Endothelial cell of umbilical vein (primary cell): ENCODE measurements around the gene PFDN4. TPM values are rescaled to one million over a fixed set of nuclear protein-coding genes. Genes with fewer than 3 reads are reported as not detected.

Experiments used
- BruUV-seq: library from RNA; stranded (reverse); fragments of 400-500 nt; replicated peaks from 2 replicates; lab custom pipeline; 2021; lab: Mats Ljungman, UMichigan
- CTCF ChIA-PET: fragments of 300-600, 350-600 bp; sonication (Branson Sonifier 250); formaldehyde crosslinking; loops from one replicate; lab custom pipeline; 2021; ENCODE audit warnings: antibody characterized with exemption, inconsistent platforms; lab: Charles Lee
- POLR2A ChIA-PET: fragments of 300-600, 350-600 bp; sonication (Branson Sonifier 250); formaldehyde crosslinking; loops from one replicate; lab custom pipeline; 2021; ENCODE audit warnings: antibody characterized with exemption, inconsistent platforms; lab: Charles Lee
- DNase-seq: peaks from one replicate; pipeline ENCODE4 v3.0.0-alpha.2; 2011; ENCODE audit warnings: low read depth, low spot score
- FAIRE-seq: peaks from 2 replicates; lab custom pipeline; 2011; peaks lifted over from hg19 to GRCh38; lab: Jason Lieb, UNC
- H2AFZ ChIP-seq: 2 replicates; pipeline ENCODE4 v1.6.0; 2012; ENCODE audit warnings: low read depth, low read length, control low read depth, inconsistent platforms
- H3K27ac ChIP-seq: 2 replicates; pipeline ENCODE4 v1.5.1; 2011; ENCODE audit warnings: low read depth, mild to moderate bottlenecking, control low read depth, low read length, moderate library complexity; ENCODE audit not compliant: insufficient read depth
- H3K27me3 ChIP-seq, 2 experiments: 2 replicates each; pipeline versions ENCODE4 v1.6.0 to v1.6.1; 2011; ENCODE audit warnings: low read length in 2 of 2, mixed read lengths in 1 of 2; ENCODE audit not compliant: control insufficient read depth in 2 of 2, insufficient read depth in 2 of 2
- H3K36me3 ChIP-seq, 2 experiments: 2 replicates in 1 of 2; 3 replicates in 1 of 2; pipeline ENCODE4 v1.5.1; 2011; ENCODE audit warnings: low read length in 2 of 2, mild to moderate bottlenecking in 1 of 2, moderate library complexity in 1 of 2; ENCODE audit not compliant: control insufficient read depth in 2 of 2, insufficient read depth in 2 of 2; ENCODE audit errors: extremely low read depth in 1 of 2
- H3K4me1 ChIP-seq: 3 replicates; pipeline ENCODE4 v1.5.1; 2011; ENCODE audit warnings: mild to moderate bottlenecking, low read length; ENCODE audit not compliant: control insufficient read depth, insufficient read depth; ENCODE audit errors: extremely low read depth
- H3K4me2 ChIP-seq: 2 replicates; pipeline ENCODE4 v1.6.1; 2011; ENCODE audit warnings: low read length, control low read depth, mixed read lengths; ENCODE audit not compliant: insufficient read depth
- H3K4me3 ChIP-seq, 3 experiments: fragments of 200-600 bp in 1 of 3; sonication (generic), shearing (Covaris generic) in 1 of 3; replicated peaks in 1 of 3; 2 replicates each; pipeline ENCODE4 v1.5.1; 2011 to 2016; ENCODE audit warnings: control low read depth in 3 of 3, low read length in 3 of 3, mild to moderate bottlenecking in 2 of 3, inconsistent platforms in 1 of 3, low read depth in 1 of 3, moderate library complexity in 1 of 3; ENCODE audit not compliant: insufficient read depth in 1 of 3
- H3K79me2 ChIP-seq: 2 replicates; pipeline ENCODE4 v1.6.0; 2012; ENCODE audit warnings: low read length, inconsistent platforms; ENCODE audit not compliant: control insufficient read depth, insufficient read depth
- H3K9ac ChIP-seq: replicated peaks from 2 replicates; pipeline ENCODE3; 2011; ENCODE audit warnings: low read length, control low read depth; ENCODE audit not compliant: insufficient read depth; ENCODE audit errors: extremely low read depth
- H3K9me1 ChIP-seq: replicated peaks from 3 replicates; pipeline ENCODE4 v1.6.0; 2011; ENCODE audit warnings: mild to moderate bottlenecking, low read length; ENCODE audit not compliant: control insufficient read depth, insufficient read depth; ENCODE audit errors: extremely low read depth
- H3K9me3 ChIP-seq: replicated peaks from 2 replicates; pipeline ENCODE4 v1.5.1; 2012; ENCODE audit warnings: low read length, inconsistent platforms; ENCODE audit not compliant: control insufficient read depth, insufficient read depth
- H4K20me1 ChIP-seq: replicated peaks from 2 replicates; pipeline ENCODE3; 2011; ENCODE audit warnings: mild to moderate bottlenecking, low read length; ENCODE audit not compliant: control insufficient read depth, insufficient read depth; ENCODE audit errors: extremely low read depth
- EZH2 ChIP-seq: IDR thresholded peaks from 2 replicates; pipeline ENCODE4 v1.6.1; 2012; ENCODE audit warnings: borderline replicate concordance, low read depth, mild to moderate bottlenecking, moderate library complexity, low read length, inconsistent platforms; ENCODE audit not compliant: severe bottlenecking
- FOS ChIP-seq: IDR thresholded peaks from 2 replicates; pipeline ENCODE4 v1.6.1; 2011; ENCODE audit warnings: mild to moderate bottlenecking, low read length, moderate library complexity, borderline replicate concordance; ENCODE audit not compliant: insufficient read depth
- GATA2 ChIP-seq: IDR thresholded peaks from 2 replicates; pipeline ENCODE4 v1.7.0; 2011; ENCODE audit warnings: low read depth, mild to moderate bottlenecking, moderate library complexity, mixed read lengths, low read length; ENCODE audit not compliant: insufficient read length, insufficient read depth
- JUN ChIP-seq: IDR thresholded peaks from 2 replicates; pipeline ENCODE4 v1.6.1; 2011; ENCODE audit warnings: borderline replicate concordance, low read depth; ENCODE audit not compliant: insufficient read length, insufficient read depth
- MYC ChIP-seq: IDR thresholded peaks from one replicate; pipeline ENCODE4 v1.6.1; 2011; ENCODE audit warnings: mild to moderate bottlenecking, low read depth, low read length
- POLR2A ChIP-seq: IDR thresholded peaks from 2 replicates; pipeline ENCODE4 v1.6.1; 2012; ENCODE audit warnings: low read depth, mild to moderate bottlenecking, control low read depth, low read length
- POLR2AphosphoS5 ChIP-seq: IDR thresholded peaks from 2 replicates; pipeline ENCODE4 v1.6.1; 2012; ENCODE audit warnings: low read depth, mild to moderate bottlenecking, control low read depth, low read length, moderate library complexity; ENCODE audit not compliant: insufficient read depth
- dilution Hi-C: fragments of 300-500 bp; cut with MboI; formaldehyde crosslinking; loops from one replicate; pipeline ENCODE4 v1.15.0; 2019; ENCODE audit warnings: low sequenced_read_pairs; ENCODE audit not compliant: extremely low pct_ligation_motif_present
- intact Hi-C: fragments of 100-400 bp; cut with micrococcal nuclease; formaldehyde crosslinking; loops from one replicate; pipeline ENCODE4 v1.10.0; 2022
- polyA plus RNA-seq, 4 experiments: library from polyadenylated mRNA; depleted of rRNA in 3 of 4; stranded (reverse) in 3 of 4; unstranded in 1 of 4; fragments of >200 nt; gene quantifications; 2 replicates each; pipeline versions ENCODE4 v1.2.1 to v1.2.3, GENCODE V29; 2011 to 2012; ENCODE audit warnings: missing spikeins in 1 of 4
- total RNA-seq: library from RNA; stranded (reverse); gene quantifications from 2 replicates; pipeline ENCODE4 v1.2.3, GENCODE V29; 2021
- TF ChIP-seq, protein P1 (sequence below), 2 donors: IDR thresholded peaks; 1 replicate in 1 of 2; 2 replicates in 1 of 2; pipeline ENCODE4 v1.5.1; 2011; ENCODE audit warnings: low read length in 2 of 2, mild to moderate bottlenecking in 2 of 2, moderate library complexity in 2 of 2, control low read depth in 1 of 2, inconsistent platforms in 1 of 2, low read depth in 1 of 2; ENCODE audit not compliant: insufficient read depth in 1 of 2; ENCODE audit errors: extremely low read depth in 1 of 2
- TF ChIP-seq, protein P2 (sequence below): IDR thresholded peaks from 2 replicates; pipeline ENCODE4 v1.6.1; 2011; ENCODE audit not compliant: insufficient read depth, insufficient read length

PFDN4 gene
- total and polyA plus RNA-seq, 2 donors (not counting 3 experiments of a cell fraction or from before 2014, with no cell fraction given) = 17.5 to 44.2 TPM

DNA sequence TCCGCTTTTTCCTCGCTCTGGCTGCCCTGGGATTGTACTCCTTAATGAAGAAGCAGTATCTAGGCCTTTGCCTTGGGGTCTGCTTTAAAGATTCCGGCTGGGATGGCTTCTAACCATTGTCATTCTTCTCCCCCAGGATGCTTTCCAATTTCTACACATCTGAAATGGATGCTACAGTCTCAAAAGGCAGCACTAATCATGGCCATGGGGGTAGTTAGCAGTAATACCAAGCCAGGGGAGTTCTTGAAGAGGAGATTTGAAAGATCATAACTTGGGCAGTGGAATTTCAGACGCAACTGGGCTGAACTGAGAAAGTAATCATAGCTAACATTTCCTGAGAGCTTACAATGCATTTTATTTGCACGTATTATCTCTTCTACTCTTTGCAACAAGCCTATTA is 3.4 kb upstream of the PFDN4 start:
- intact Hi-C loops = no loop called here
- H3K9me3 ChIP-seq = no peaks in the 10 kb centered on the region
- H3K27ac ChIP-seq = no peak overlapping the region
- no peaks in the 10 kb centered on the region for H3K9me1 ChIP-seq
- FAIRE-seq = no peak
- POLR2A ChIA-PET = no interaction called here
- H4K20me1 ChIP-seq = no peaks in the 10 kb centered on the region
- no peak overlapping the region for H3K4me2 ChIP-seq
- H3K4me1 ChIP-seq = peaks cover 8% of the 10 kb centered on the region
- no peaks in the 10 kb centered on the region for H3K36me3 ChIP-seq
- no peak overlapping the region for H3K4me3 ChIP-seq
- DNase-seq = no peak
- H3K27me3 ChIP-seq = no peaks in the 10 kb centered on the region
- TF ChIP-seq POLR2AphosphoS5 (no peak), GATA2 (no peak), EZH2 (no peak), POLR2A (no peak), FOS (no peak), MYC (no peak), JUN (no peak)
- TF ChIP-seq, protein P1, sequence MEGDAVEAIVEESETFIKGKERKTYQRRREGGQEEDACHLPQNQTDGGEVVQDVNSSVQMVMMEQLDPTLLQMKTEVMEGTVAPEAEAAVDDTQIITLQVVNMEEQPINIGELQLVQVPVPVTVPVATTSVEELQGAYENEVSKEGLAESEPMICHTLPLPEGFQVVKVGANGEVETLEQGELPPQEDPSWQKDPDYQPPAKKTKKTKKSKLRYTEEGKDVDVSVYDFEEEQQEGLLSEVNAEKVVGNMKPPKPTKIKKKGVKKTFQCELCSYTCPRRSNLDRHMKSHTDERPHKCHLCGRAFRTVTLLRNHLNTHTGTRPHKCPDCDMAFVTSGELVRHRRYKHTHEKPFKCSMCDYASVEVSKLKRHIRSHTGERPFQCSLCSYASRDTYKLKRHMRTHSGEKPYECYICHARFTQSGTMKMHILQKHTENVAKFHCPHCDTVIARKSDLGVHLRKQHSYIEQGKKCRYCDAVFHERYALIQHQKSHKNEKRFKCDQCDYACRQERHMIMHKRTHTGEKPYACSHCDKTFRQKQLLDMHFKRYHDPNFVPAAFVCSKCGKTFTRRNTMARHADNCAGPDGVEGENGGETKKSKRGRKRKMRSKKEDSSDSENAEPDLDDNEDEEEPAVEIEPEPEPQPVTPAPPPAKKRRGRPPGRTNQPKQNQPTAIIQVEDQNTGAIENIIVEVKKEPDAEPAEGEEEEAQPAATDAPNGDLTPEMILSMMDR (IDR thresholded peaks at IDR 0.05; ENCODE audit: extremely low read depth in 1 of 2, insufficient read depth in 1 of 2, low read depth in 1 of 2, low read length in 2 of 2) = no peak
- TF ChIP-seq, protein P2, sequence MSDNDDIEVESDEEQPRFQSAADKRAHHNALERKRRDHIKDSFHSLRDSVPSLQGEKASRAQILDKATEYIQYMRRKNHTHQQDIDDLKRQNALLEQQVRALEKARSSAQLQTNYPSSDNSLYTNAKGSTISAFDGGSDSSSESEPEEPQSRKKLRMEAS = no peak
- no TSS peak for BruUV-seq
- CTCF ChIA-PET = interaction anchor here (1.2 to 2.3 kb wide), 4 partner anchors 12 to 108 kb away, joined by 3 to 9 read pairs (median 4); no protein-coding TSS in a partner anchor
- no peak overlapping the region for H3K9ac ChIP-seq
- no peak overlapping the region for H2AFZ ChIP-seq
- H3K79me2 ChIP-seq = peaks cover 15% of the 10 kb centered on the region
- dilution Hi-C loops = no loop called here
